Cerebellar cortex (tissue), 1 donor: ENCODE measurements around the gene BCAS2.
"Not testable (repeated sequence)": the region's sequence is repeated elsewhere in the genome, so short reads cannot be mapped to it uniquely, and the experiment has no call there.

ENCODE experiments used
- DNase-seq: peaks from one replicate; pipeline ENCODE4 v3.0.0-alpha.2; 2015; ENCODE audit warnings: low spot score

Gene BCAS2

DNA sequence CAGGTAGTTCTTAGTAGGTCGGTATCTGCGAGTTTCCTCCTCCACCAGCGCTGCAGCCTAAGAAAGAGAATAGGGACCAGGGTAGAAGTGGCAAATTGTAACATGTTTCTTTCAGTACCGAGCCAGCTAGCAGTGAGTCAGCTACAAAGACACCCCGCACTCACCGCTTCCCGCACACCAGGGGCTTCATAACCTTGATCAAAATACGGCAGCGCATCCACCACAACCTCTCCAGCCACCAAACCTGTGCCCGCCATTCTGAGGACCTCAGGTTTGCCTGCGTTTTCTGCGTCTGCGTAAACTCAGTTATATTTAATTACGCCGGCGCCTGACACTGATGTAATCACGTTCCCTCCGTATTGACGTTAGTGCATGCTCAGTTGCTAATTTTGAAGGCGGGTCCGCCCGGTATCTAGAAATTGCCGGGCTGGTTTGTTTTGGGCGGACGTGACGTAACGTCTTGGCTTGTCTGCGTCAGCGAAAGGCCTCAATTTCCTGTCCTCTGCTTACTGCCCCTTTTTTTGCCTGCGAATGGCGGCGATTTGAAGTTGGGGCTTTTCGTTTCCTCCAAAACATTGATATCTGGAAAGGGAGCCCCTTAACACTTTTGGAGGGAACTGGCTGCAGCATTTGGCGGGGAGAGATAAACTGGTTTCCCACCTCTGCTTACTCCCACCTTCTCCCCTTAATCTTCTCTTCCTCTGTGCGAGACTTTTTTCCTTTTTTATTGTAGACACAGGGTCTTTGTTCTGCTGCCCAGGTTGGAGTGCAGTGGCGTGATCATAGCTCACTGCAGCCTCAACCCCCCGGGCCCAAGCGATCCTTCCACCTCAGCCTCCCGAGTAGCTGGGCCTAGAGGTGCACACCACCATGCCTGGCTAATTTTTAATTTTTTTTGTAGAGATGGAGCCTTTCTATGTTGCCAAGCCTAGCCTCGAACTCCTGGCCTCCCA, at the start of gene BCAS2:
BCAS2 (minus strand) TSS at position 281 of the 953 bp plus-strand sequence; CDS start at position 257, 24 bp downstream.
- DNase-seq: peak; percentile 99

DNA sequence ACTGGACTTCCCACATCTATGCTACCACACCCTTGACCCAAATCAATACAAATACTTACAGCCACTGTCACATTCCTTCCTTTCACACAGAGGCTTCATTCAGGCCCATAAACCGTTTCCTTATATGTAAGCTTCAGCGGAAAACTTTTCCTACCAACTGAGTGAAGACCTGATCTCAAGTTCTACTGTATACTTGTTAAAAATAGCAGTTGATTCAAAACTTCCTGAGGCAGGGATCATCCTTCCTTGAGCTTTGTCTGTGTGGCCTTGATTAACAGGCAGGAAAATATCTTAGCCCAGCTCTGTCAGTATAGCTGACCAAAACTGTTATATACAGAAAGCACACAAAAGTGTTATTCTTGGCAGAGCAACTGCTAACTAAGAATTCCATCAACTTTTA, 45.7 kb upstream of the BCAS2 start:
- no peak for DNase-seq

DNA sequence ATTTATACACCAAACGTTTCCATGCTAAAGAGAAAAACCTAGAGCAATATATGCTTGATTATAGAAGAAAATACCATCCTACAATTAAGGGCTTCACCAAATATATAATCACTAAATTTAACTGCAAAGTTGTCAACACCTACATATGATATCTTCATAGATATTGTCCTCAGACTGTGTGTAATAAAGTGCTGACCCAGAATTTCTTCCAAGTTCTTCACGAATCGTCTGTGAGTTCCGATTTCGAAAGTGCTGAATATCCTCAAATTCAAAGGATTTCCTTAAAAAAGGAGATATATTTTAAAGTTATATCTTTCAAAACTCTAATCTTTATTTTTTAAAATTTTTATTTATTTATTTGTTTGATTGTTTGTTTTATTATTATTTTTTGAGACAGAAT, 41.9 kb upstream of the BCAS2 start:
- DNase-seq: no peak

DNA sequence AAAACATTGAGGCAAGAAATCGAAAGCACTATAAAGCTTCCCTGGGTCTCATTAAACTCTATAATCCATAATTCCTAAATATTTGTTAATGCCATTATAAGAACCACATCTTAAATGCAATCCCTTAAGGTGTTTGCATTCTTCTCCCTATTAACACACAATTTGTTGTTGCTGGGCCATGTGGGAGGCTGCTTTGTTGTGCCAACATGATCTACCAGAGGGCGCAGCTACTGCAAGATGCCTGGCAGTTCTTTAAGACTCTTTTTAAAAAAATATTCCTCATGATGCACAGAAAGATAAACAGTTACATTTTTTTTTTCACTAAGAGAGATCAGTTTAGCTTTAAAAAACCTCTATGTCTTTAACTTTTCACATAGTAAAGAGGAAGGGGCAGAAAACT, 39.0 kb upstream of the BCAS2 start:
- no peak for DNase-seq

DNA sequence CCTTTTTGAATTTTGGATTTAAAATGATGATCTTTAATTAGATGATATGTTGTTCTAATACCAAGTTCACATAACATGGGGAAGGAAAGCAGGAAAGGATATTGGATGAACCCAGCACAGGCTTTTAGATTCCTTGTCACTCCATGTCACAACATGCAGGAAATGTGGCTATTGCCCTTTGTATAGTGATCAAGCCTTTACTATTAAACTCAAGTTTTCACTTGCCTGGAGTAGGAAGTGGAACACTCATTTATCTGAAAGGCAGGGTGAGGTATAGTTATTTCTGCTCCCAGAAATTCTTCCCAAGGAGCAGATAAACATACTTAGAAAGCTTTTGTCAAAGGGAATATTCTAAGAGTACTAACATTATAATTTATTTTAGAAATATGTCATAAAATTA, 37.2 kb upstream of the BCAS2 start:
- DNase-seq: no peak

DNA sequence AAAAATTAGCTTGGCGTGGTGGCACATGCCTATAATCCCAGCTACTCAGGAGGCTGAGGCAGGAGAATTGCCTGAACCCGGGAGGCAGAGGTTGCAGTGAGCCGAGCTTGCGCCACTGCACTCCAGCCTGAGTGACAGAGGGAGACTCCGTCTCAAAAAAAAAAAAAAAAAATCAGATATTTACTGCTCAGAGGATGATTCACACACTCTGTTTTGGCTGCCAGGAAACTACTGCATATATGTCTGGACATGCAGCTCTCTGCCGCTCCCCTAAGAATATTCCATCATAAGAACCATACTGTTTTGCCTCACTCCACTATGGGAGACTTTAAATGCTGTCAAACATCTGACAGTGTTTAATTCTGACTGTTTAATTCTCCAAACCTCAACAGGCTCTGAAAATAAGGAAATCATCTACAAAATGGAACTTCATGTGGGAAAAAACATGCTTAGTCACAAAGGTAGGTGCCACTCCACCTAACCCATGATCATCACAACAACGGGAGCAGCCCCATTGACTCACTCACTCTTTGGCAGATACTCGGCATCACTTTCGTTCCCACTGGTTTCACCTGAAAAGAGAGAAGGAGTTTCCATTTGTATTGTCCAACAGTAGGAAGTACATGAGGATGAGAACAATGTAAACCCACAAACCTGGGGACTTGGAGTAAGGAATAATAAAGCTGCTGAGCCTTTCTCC, 29.3 kb upstream of the BCAS2 start:
- no peak for DNase-seq

DNA sequence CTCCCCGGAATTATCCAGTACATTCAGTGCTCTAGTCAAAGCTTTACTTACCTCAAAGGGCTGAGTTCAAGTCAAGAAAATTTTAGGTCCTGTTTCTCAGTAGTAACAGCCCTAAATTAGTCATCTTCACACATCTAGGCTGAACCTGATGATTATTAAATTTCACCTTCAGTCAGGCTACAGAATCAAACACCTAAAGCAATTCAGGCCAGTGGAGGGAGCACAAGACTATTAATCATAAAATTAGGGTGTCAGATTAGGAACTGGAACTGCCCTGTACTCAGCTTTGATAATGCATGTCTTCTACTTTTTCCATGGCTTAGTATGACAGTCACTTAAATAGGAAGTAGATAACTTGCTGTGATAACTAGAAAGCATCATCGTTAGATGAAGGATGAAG, 28.4 kb upstream of the BCAS2 start:
- DNase-seq: no peak

DNA sequence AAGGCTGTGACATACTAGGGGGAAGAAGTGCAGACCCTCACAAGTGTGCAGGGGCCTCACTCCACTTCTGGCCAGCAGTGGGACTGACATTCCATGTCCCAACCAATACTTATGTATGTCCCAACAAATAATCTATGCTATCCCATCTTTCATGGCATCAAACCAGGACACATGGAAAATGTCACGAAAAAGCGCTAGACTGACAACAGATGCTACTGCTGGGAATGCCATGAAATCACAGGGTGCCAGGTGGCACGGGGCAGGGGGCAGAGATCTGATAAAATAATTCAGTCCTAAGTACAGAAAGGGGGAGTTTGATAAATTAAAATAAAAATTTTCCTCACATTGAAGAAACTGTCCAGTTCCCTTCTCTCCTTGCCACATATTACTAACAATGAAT, 27.6 kb upstream of the BCAS2 start:
- DNase-seq: no peak

DNA sequence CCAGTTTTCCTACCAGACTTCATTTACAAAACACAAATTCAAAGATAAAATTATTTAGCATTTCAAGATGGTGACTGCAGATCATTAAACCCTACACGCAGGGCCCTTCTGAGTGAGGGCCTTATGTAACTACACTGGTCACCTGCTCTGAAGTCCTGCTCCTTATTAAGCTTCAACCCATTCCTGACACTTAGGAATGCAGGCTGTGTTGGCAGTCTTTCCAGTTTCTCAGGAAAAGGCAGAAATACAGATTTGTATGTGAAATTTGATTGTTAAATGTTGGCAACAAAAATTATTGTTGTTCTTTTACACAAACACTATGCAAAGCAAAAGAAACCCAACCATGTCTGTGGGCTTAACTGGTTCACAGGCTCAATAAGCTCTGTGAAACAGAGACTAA, 25.8 kb upstream of the BCAS2 start:
- DNase-seq: no peak

DNA sequence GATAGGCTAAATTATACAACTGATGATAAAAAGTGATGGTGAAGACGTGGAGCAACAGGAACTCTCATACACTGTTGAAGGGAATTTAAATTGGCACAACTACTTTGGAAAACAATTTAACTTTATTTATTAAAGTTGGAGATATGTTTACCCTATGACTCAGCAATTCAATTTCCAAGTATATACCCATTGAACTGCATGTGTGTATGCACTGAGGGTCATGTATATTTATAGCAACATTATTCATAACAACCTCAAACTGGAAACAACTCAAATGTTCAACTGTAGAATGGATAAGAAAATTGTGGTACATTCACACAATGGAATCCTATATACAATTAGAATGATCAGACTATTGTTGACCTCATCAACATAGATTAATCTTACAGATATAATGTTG, 16.5 kb upstream of the BCAS2 start:
- no peak for DNase-seq

DNA sequence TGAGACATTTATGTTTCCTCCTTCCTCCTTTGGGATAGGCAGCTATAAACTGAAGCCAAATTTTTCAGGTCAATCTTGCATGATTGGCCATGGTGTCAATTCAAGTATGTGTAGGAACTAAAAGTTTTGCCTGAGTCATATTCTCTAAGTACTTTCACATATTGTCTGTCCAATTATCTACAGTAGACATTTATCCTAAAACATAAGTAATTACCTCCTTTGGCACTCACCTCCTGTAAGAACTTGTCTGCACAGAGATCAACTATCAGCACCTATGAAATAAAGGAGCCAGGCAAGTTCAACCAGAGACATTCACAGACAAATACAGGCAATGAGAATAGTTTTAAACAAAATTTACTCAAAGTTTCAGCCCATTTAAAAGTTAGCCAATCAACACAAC, 14.2 kb upstream of the BCAS2 start:
- DNase-seq: no peak

DNA sequence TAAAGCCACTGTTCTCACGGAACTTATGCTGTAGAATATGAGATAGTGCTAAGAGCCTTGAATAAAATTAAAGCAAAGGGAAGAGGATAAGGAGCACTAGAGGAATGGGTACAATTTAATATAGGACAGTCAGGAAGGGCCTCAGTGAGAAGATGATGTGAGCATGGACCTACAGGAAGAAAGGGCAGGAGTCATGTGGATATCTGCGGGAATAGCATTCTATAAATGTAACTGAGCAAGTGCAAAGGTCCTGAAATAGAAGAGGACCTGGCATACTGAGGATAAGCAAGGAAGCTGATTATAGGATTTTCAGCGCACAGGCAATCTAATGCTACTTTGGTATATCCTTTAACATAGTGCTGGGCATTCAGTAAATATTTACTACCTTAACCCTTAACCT, 12.6 kb upstream of the BCAS2 start:
- DNase-seq: no peak

DNA sequence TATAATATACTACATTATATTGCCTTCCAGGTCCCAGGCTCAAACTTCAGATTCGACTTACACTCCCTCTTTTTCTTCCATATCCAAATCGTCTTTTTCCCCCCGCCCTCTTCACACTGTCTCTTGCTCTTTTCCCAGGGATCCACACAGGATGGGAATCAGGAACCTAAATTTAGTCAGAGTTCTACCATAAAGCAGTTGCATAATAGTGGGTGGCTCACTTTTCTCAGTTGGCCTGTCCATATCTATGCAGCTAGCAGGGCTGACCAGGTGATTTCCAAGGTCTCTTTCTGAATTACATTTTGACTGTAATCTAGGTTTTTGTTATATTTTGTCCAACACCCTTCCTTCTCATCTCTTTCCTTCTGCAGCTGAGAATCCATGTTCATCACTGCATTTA, 7.7 kb upstream of the BCAS2 start:
- DNase-seq: no peak

DNA sequence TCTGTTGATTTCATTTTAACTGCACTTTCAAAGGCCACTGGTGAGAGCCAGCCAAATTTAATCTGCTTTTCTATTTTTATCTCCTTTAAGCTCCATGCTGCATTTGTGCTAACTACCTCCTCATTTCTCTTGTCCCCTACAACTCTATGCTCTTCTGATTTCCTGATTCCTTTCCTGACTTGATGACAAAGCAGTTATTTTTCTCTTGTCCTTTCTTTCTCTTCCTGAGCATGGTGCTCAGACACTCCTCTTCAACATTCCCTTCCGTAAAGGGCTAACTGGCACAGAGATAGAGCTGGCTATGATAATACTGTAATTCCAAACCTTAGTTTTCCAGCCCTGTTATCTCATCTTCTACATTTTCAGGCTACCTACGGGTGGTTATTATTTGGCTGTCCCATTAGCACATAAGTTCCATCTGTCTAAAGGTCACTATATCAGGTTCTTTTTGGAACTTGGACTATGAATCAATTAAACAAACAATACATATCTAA, 6.8 kb upstream of the BCAS2 start:
- DNase-seq: no peak

DNA sequence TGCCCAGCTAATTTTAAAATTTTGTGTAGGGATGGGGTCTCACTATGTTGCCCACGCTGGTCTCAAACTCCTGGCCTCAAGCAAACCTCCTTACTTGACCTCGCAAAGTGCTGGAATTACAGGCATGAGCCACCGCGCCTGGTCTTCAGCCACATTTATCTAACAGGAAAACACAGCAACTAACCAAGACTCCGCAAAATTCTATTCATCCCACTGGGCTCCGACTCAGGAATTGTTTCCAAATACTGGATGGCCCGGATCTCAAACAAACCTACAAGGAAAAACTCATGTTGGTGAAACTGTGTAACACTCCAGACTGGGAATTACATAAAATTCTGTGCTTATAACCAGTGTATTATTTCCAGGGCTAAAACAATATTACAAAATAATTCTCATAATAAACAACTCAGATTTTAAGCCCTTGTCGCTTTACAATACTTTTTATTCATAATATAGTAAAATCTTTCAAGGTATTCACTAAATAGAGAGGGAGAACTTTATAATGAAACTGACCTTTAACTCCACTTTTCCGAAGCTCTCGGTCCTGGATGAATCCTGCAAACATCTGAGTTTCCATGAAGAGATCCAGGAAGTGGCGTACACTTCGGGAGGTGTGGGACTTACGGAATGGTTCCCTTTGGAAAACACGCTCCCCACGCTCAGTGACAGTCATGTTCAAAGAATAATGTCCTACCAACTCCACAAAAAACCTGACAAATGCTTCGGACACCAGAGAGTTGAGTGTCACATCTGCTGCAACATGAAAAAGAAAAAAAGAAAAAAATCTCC, 6.0 kb upstream of the BCAS2 start:
- no peak for DNase-seq

DNA sequence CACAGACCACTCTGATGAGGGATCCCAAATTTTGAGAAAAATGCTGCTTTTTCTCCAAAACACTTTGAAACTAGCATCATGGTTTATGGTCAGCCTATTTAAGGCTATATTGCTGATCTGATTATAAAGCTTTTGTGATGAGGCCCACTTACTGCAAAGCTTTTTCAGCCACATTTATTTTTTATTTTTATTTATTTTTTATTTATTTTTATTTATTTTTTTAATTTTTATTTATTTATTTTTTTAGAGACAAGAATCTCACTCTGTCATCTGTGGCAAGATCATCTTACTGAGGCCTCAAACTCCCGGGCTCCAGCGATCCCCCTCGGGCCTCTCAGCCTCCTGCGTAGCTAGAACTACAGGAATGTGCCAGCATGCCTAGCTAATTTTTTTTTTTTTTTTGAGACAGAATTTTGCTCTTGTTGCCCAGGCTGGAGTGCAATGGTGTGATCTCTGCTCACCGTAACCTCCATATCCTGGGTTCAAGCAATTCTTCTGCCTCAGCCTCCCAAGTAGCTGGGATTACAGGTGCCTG, 5.2 kb upstream of the BCAS2 start:
- no peak for DNase-seq

DNA sequence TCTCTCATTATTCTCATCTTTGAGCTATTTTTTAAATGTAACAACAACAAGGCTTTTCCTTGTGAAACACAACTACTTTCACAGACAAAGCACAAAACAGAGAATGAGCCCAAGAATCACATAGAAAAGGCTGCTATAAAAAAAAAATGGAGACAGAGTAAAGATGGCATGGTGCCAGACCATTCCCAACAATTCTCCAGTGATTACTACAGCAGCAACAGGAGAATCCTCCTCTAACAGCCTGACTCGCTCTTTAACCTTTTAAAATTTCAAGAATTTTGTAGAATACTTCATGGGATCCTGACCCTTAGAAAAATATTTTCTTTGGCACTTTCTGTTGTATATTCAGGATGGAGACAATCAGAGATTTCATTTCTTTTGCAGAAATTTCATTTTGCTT, 3.8 kb upstream of the BCAS2 start:
- DNase-seq: no peak

DNA sequence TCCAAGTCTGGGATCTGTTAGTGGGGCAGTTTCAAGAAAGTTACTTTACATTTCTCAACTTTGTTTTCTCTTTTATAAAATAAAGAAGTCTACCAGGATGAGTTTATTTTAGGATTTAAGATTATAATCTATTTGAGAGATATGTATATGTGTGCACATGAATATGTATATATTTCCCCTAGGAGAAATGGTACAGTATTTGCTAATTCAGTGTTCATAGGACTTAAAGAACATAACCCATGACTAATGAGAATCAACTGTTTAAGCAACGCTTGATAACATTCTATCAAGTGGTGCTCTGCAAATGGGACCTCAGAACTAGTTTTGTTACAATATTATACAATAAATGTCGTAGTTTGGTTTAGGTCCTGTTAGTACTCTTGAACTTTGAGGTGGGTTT, 7.0 kb downstream of the BCAS2 start:
- no peak for DNase-seq

DNA sequence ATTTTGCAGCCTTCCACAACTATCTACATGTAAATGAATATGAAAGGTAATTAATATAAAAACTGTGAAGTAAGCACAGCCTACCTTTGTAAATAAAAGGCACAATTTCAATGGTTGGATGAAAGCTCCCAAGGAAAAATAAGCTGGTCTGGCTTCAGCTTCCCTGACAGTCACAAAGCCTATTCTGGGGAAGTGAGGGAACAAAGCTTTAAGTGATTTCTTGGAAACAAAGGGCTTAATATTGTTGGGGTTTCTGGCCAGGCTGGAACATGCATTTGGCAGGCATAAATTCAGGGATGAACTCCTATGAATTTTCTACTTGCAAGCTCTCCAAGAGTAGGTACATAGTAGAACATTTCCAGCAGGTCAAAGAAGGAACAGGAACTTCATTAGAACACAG, 17.3 kb downstream of the BCAS2 start:
- DNase-seq: no peak

DNA sequence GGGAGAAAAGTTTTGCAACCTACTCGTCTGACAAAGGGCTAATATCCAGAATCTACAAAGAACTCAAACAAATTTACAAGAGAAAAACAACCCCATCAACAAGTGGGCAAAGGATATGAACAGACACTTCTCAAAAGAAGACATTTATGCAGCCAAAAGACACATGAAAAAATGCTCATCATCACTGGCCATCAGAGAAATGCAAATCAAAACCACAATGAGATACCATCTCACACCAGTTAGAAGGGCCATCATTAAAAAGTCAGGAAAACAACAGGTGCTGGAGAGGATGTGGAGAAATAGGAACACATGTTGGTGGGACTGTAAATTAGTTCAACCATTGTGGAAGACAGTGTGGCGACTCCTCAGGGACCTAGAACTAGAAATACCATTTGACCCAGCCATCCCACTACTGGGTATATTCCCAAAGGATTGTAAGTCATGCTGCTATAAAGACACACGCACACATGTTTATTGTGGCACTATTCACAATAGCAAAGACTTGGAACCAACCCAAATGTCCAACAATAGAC, 18.4 kb downstream of the BCAS2 start:
- DNase-seq: not testable (repeated sequence)

DNA sequence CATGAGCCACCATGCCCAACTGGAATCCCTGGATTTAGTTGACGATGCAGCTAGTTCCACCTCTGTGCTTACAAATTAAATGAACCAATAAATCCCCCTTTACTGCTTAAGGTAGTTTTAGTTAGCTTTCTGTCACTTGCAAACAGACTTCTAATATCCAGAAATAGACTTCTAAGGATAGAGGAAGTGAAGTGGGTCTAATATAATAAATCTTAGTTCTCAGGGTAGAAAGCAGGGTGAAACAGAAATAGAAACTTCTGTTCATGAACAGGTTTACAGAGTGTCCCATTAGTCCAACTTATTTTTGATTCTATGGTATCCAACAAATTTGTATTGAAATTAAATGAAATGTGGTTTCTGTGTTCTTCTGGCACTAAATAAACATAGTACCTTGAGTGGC, 20.1 kb downstream of the BCAS2 start:
- no peak for DNase-seq

DNA sequence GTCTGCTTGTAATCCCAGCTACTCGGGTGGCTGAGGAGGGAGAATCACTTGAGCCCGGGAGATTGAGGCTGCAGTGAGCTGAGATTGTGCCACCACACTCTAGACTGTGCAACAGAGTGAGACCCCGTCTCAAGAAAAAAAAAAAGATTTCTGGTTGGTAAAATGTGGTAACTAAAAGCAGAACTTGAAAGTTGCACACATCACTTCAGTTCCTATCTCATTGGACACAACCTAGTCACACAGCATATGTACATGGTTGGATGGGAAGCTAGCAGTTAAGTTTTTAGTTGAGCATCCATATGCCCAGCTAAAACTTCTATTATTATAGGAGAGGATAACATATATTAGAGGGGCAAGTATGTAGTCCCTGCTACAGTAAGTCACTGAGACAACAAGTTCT, 22.1 kb downstream of the BCAS2 start:
- DNase-seq: no peak
